Stimulated activated CD8-positive, alpha-beta memory T cell treated with anti-CD3 and anti-CD28 coated beads, Interleukin-2, amount 100 ng/mL, for 1 hour (primary cell): ENCODE data around the gene ZNF536.

Experiments
- DNase-seq, 2 donors: peaks; one replicate each; pipeline ENCODE4 v3.0.0-alpha.2; 2020; ENCODE audit warnings: low read depth in 2 of 2

The ZNF536 gene

GRCh38 chr19:30371960-30372824 is at the start of gene ZNF536:
Gene ZNF536, plus strand, starts transcription at chr19:30372384. Its CDS starts 71,179 bp downstream, at chr19:30443563.
- no peak for DNase-seq

DNA sequence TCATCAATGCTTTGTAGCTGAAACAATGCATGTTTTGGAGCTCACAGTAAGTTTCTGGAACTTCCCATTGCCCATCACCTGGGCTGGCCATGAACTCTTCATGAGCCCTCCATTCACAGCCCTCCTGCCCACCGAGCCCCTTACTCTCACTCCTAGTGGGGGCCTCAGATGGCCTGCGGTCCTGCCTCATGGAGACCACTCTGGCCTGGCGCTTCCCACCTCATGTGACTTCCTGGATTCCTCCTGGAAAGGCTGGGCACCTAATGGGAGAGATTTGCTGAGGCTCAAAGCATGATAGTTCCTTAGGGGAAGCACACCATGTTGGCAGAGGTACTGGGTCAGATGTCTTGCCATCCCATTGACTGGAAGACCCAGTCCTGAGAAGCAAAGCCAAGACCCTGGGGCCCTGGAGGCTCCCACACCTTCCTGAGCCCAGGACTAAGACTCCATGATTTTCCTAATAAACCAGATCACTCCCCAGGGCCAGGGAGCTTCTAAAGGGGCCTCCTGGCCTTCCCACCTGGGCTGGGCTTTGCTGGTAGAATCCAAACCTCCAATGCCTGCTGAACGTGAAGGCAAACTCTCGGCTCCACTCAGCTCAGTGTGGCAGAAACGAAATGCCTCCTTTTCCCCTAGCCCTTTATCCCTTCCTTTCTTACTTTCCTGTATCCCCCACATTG is 49.4 kb upstream of the ZNF536 start:
- DNase-seq = no peak

DNA sequence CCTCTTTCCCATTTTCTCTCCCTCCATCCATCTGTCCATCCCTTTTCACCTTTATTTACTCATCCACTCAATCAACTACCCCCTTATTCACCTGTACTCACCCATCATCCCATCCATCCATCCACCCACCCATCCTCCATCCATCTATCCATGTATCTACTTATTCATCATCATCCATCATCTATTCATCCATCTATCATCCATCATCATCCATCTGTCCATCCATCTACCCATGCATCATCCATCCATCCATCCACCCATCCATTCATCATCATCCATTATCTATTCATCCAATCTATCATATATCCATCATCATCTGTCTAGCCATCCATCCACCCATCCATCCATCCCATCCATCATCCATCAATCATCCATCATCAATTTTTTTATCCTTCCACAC is 48.3 kb upstream of the ZNF536 start:
- no peak for DNase-seq

DNA sequence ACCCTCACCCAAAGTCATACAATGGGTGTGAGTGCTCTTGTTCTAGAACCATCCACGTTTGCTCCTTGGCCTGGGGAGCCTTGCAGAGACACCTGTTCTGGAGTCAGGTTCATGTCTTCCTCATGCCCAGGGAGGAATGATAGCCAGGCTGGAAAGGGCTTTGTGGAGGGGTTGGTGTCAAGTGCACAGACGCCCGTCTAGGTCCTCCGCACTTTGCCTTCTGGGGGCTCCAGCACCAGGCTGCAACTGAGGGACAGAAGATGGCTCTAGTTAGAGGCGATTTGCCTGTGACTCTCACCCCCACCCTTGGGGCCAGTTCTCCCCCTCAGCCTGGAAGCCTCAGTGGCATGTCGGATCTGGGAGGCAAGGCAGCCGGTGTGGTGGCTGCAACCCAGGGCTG is 47.2 kb upstream of the ZNF536 start:
- no peak for DNase-seq

- DNase-seq = no peak
Measured at GRCh38 chr19:30325676-30326392, 46.4 kb upstream of the ZNF536 start.

- DNase-seq = no peak
Measured at GRCh38 chr19:30326393-30326710, 45.8 kb upstream of the ZNF536 start.

- no peak for DNase-seq
Measured at GRCh38 chr19:30327331-30327730, 44.9 kb upstream of the ZNF536 start.

DNA sequence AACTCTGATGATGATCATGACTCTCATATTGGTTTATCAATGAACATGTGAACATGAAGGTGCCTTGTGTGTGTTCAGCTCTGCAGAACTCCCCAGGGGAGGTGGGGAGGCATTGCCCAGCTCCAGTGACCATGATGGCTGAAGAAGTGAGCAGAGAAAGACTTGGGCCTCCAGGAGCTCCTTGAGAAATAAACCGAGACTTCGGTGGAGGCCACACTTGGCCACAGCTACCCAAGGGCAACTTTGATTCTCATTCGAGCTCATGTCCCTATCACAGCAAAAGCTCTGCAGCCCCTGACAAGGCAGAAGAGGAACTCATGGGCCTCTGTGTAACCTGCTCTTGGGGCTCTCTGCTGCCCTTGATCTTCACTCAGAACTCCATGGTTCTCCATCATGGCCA is 44.1 kb upstream of the ZNF536 start:
- DNase-seq = no peak

GRCh38 chr19:30330266-30330665 is 41.9 kb upstream of the ZNF536 start:
- DNase-seq = no peak

- no peak for DNase-seq
Measured at GRCh38 chr19:30332445-30333234, 39.5 kb upstream of the ZNF536 start.

- DNase-seq = no peak
Measured at GRCh38 chr19:30333291-30334065, 38.7 kb upstream of the ZNF536 start.

DNA sequence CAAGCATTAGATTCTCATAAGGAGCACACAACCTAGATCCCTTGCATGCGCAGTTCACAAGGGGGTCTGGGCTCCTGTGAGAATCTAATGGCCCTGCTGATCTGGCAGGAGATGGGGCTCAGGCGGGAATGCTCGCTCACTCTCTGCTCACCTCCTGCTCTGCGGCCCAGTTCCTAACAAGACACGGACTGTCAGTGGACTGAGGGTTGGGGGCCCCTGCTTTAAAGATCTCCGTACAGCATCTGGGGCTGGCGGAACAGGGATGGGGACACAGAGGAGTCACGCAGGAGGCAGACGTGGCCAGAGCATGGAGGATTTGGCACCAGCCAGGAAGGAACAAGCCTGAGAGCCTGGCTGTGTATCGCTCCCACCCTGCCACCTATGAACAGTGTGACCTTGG is 37.3 kb upstream of the ZNF536 start:
- no peak for DNase-seq

GRCh38 chr19:30335306-30335886 is 36.8 kb upstream of the ZNF536 start:
- no peak for DNase-seq

DNA sequence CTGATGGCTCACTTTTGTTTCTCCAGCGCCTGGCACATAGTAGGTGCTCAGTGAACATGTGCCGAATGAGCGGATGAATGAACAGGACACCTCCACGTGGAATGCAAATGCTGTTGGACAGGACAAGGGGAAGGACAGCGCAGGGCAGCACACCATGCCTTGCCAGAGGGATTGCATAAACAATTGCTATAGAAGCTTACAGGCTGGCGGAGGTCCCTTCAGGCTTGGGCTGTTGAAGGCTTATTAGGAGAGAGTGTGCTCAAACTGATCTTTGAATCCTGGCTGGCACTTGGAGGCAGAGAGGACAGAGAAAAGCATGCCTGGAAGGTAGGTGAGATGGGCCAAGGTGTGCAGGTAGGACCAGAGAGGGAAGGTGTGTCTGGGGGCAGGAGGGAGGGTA is 35.9 kb upstream of the ZNF536 start:
- no peak for DNase-seq

GRCh38 chr19:30338041-30338456 is 34.1 kb upstream of the ZNF536 start:
- DNase-seq = no peak

GRCh38 chr19:30338878-30339623 is 33.1 kb upstream of the ZNF536 start:
- no peak for DNase-seq

GRCh38 chr19:30339624-30340525 is 32.3 kb upstream of the ZNF536 start:
- no peak for DNase-seq

GRCh38 chr19:30340771-30341561 is 31.2 kb upstream of the ZNF536 start:
- DNase-seq = no peak
